Spleen (tissue), 7 donors: ENCODE measurements around the gene SSU72.
"Not testable (repeated sequence)": the region's sequence is repeated elsewhere in the genome, so short reads cannot be mapped to it uniquely, and the experiment has no call there.

Source experiments
- CTCF ChIP-seq, 11 experiments: fragments of 200-600 bp in 7 of 11; fragments of 450-650 bp in 4 of 11; sonication (generic) in 4 of 11; IDR thresholded peaks in 8 of 11; conservative IDR thresholded peaks in 3 of 11; 1 replicate in 7 of 11; 2 replicates in 4 of 11; pipeline versions ENCODE4 v1.4.0 to v1.8.0; 2016 to 2021; ENCODE audit warnings: antibody characterized with exemption in 11 of 11, inconsistent platforms in 4 of 11, mild to moderate bottlenecking in 1 of 11
- POLR2AphosphoS5 ChIP-seq, 3 donors: sonication (generic); formaldehyde crosslinking; IDR thresholded peaks; one replicate each; pipeline ENCODE4 v1.5.1; 2017; ENCODE audit warnings: antibody characterized with exemption in 3 of 3
- donor health status: DM: no; HTN: no; CAD: no; lungs with moderate emphysema.
- donor health status: DM: no; HTN: no; CAD: no.
- donor health status: DM: no; HTN: no; CAD: no.

GRCh38 chr1:1495461-1495975 is 79.1 kb downstream of the SSU72 start:
- not testable (repeated sequence) for TF ChIP-seq POLR2AphosphoS5 (IDR thresholded peaks at IDR 0.05); CTCF (IDR thresholded peaks at IDR 0.05 in 8 of 11, conservative IDR thresholded peaks at IDR 0.05 in 3 of 11)
